ENCODE results near the gene PFKFB1. TPM values are rescaled to one million over a fixed set of nuclear protein-coding genes. Genes with fewer than 3 reads are reported as not detected.

PFKFB1 gene
- total RNA-seq, 1 experiment from 2014 or later: 0.81 TPM

DNA sequence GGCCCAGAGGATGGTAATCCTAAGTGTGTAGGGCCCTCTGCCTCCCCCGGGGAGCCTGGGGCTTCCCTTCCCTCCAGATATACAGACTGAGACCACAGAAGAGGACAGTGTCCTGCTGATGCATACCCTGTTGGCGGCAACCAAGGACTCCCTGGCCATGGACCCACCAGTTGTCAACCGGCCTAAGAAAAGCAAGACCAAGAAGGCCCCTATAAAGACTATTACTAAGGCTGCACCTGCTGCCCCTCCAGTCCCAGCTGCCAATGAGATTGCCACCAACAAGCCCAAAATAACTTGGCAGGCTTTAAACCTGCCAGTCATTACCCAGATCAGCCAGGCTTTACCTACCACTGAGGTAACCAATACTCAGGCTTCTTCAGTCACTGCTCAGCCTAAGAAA is 71.4 kb downstream of the PFKFB1 start:
- Histone ChIP-seq H2AFZ (ENCODE audit: low read depth, low read length, poor library complexity, severe bottlenecking) (no peak overlapping the region), H3K79me2 (ENCODE audit: insufficient read depth, low read length) (no peaks in the 10 kb centered on the region), H4K20me1 (ENCODE audit: insufficient read depth) (no peaks in the 10 kb centered on the region), H3K27me3 (ENCODE audit: insufficient read depth, low read length) (no peaks in the 10 kb centered on the region), H3K9me2 (ENCODE audit: insufficient read depth) (no peaks in the 10 kb centered on the region), H3K9ac (ENCODE audit: low read length) (no peak overlapping the region), H3K4me3 (replicated peaks in 1 of 2; ENCODE audit: low read depth in 1 of 2, low read length in 2 of 2) (no peak overlapping the region), H3K36me3 (ENCODE audit: control insufficient read depth in 1 of 2, insufficient read depth in 2 of 2, low read length in 2 of 2) (no peaks in the 10 kb centered on the region), H3K4me1 (ENCODE audit: control insufficient read depth in 1 of 2, insufficient read depth in 2 of 2, low read length in 2 of 2) (no peaks in the 10 kb centered on the region), H3K4me2 (ENCODE audit: low read length) (no peak overlapping the region), H3K27ac (ENCODE audit: low read depth, low read length) (no peak overlapping the region), H3K9me3 (ENCODE audit: control insufficient read depth in 1 of 2, insufficient read depth in 1 of 2, low read depth in 1 of 2, low read length in 2 of 2) (no peaks in the 10 kb centered on the region)
- no TSS peak for BruUV-seq (replicated peaks)
- TF ChIP-seq POLR2AphosphoS5 (IDR thresholded peaks at IDR 0.05; ENCODE audit: low read depth, low read length): no peak
- ChIA-PET POLR2A (no interaction called here), CTCF (no interaction called here), RAD21 (ENCODE audit: low non-redundant PET in 1 of 2, low total read pairs in 2 of 2, uncharacterized antibody in 2 of 2, unreplicated experiment in 2 of 2) (no interaction called here)
- intact Hi-C loops (cut with micrococcal nuclease): no loop called here
- DNase-seq (ENCODE audit: low read depth, low spot score) (no peak), ATAC-seq (no peak)

DNA sequence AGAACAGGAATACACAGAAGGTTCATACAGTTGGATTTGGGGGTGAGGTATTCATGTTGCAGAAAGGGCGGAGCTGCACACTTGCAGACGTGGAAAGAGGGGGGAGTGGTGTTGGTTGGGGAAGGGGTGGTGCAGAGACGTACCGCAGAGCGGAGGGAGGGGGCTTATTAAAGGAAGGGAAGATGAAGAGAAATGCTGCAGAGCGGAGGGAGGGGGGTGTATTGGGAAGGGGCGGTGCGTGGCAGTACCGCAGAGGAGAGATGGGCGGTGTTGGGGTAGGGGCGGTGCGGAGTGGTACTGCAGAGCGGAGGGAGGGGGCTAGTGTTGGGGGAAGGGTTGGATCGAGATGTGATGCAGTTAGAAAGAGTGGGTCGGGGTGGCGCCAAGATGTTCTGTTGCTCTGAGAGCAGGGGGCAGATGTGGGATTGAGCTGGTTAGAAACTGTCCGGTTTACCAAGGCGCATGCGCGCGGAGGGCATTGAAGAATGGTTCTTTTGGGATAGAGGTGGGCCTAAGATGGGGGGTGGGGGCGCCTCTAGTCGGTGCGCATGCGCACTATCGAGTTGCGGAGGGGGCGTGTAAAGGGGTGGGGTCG is 72.5 kb downstream of the PFKFB1 start:
- no TSS peak for BruUV-seq (replicated peaks)
- CTCF ChIA-PET: no interaction called here
- ATAC-seq: no peak

More for the DNA sequence above, 72.5 kb downstream of the PFKFB1 start:
- no peak for TF ChIP-seq SIN3A (IDR thresholded peaks at IDR 0.05; ENCODE audit: low read depth)
- TF ChIP-seq, protein P1, sequence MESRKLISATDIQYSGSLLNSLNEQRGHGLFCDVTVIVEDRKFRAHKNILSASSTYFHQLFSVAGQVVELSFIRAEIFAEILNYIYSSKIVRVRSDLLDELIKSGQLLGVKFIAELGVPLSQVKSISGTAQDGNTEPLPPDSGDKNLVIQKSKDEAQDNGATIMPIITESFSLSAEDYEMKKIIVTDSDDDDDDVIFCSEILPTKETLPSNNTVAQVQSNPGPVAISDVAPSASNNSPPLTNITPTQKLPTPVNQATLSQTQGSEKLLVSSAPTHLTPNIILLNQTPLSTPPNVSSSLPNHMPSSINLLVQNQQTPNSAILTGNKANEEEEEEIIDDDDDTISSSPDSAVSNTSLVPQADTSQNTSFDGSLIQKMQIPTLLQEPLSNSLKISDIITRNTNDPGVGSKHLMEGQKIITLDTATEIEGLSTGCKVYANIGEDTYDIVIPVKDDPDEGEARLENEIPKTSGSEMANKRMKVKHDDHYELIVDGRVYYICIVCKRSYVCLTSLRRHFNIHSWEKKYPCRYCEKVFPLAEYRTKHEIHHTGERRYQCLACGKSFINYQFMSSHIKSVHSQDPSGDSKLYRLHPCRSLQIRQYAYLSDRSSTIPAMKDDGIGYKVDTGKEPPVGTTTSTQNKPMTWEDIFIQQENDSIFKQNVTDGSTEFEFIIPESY (IDR thresholded peaks at IDR 0.05; ENCODE audit: extremely low read depth, insufficient replicate concordance, low read length): no peak
- no peak for TF ChIP-seq SP1 (IDR thresholded peaks at IDR 0.05; ENCODE audit: low read depth)
- no peak for TF ChIP-seq TCF7L2 (IDR thresholded peaks at IDR 0.05; ENCODE audit: borderline replicate concordance, extremely low read depth, insufficient read depth, insufficient read length)
- no peak for TF ChIP-seq EGR1 (IDR thresholded peaks at IDR 0.05; ENCODE audit: low read depth)
- no peak for TF ChIP-seq YY1 (IDR thresholded peaks at IDR 0.05; ENCODE audit: extremely low read depth, insufficient replicate concordance, low read depth, low read length)
- TF ChIP-seq ZFX (IDR thresholded peaks at IDR 0.05): no peak
- no peak for TF ChIP-seq CEBPB (IDR thresholded peaks at IDR 0.05; ENCODE audit: low read depth)
- no peak for TF ChIP-seq EZH2 (IDR thresholded peaks at IDR 0.05)
- H3K27ac ChIP-seq (ENCODE audit: low read depth, low read length): no peak overlapping the region
- H3K4me1 ChIP-seq (ENCODE audit: control insufficient read depth in 1 of 2, insufficient read depth in 2 of 2, low read length in 2 of 2): no peaks in the 10 kb centered on the region
- intact Hi-C loops (cut with micrococcal nuclease): no loop called here
- no peak overlapping the region for H3K9ac ChIP-seq (ENCODE audit: low read length)
- no peaks in the 10 kb centered on the region for H3K9me2 ChIP-seq (ENCODE audit: insufficient read depth)
- no peak overlapping the region for H2AFZ ChIP-seq (ENCODE audit: low read depth, low read length, poor library complexity, severe bottlenecking)
- DNase-seq (ENCODE audit: low read depth, low spot score): no peak
- no peaks in the 10 kb centered on the region for H3K36me3 ChIP-seq (ENCODE audit: control insufficient read depth in 1 of 2, insufficient read depth in 2 of 2, low read length in 2 of 2)
- no peaks in the 10 kb centered on the region for H3K79me2 ChIP-seq (ENCODE audit: insufficient read depth, low read length)
- H3K4me3 ChIP-seq (replicated peaks in 1 of 2; ENCODE audit: low read depth in 1 of 2, low read length in 2 of 2): no peak overlapping the region
- no peaks in the 10 kb centered on the region for H3K27me3 ChIP-seq (ENCODE audit: insufficient read depth, low read length)
- ChIA-PET POLR2A (no interaction called here), RAD21 (ENCODE audit: low non-redundant PET in 1 of 2, low total read pairs in 2 of 2, uncharacterized antibody in 2 of 2, unreplicated experiment in 2 of 2) (no interaction called here)
- H3K9me3 ChIP-seq (ENCODE audit: control insufficient read depth in 1 of 2, insufficient read depth in 1 of 2, low read depth in 1 of 2, low read length in 2 of 2): no peaks in the 10 kb centered on the region
- no peak overlapping the region for H3K4me2 ChIP-seq (ENCODE audit: low read length)
- no peaks in the 10 kb centered on the region for H4K20me1 ChIP-seq (ENCODE audit: insufficient read depth)

All from HCT116 (cell line).